ENCODE results near the gene WDR19. TPM values are rescaled to one million over a fixed set of nuclear protein-coding genes. Genes with fewer than 3 reads are reported as not detected.

WDR19 gene
- total RNA-seq, 4 donors from 2014 or later, result 6.1 to 16.2 (median 9.6) TPM

DNA sequence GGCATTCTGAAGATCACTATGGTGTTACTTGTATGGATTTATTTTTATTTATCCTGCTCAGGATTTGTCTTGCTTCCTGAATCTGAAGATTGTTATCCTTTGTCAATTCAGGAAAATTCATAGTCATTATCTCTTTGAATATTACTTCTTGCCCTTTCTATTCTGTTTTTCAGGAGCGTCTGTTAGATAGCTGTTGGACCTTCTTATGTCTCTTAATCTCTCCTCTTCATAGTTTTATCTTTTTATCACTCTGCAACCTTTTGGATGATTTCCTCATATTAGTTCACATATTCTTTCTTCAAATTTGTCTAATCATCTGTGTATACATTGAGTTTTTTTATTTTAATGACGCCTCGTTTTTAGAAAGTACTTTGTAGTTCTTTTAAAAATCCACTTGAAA, 19.6 kb downstream of the WDR19 start:
- in situ Hi-C loops (cut with MboI; ENCODE audit: low sequenced_read_pairs in 4 of 4) (no loop called here), intact Hi-C loops (cut with DNase I; ENCODE audit: low total_unique reads) (no loop called here)
- TF ChIP-seq, protein P1, sequence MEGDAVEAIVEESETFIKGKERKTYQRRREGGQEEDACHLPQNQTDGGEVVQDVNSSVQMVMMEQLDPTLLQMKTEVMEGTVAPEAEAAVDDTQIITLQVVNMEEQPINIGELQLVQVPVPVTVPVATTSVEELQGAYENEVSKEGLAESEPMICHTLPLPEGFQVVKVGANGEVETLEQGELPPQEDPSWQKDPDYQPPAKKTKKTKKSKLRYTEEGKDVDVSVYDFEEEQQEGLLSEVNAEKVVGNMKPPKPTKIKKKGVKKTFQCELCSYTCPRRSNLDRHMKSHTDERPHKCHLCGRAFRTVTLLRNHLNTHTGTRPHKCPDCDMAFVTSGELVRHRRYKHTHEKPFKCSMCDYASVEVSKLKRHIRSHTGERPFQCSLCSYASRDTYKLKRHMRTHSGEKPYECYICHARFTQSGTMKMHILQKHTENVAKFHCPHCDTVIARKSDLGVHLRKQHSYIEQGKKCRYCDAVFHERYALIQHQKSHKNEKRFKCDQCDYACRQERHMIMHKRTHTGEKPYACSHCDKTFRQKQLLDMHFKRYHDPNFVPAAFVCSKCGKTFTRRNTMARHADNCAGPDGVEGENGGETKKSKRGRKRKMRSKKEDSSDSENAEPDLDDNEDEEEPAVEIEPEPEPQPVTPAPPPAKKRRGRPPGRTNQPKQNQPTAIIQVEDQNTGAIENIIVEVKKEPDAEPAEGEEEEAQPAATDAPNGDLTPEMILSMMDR (IDR thresholded peaks at IDR 0.05 in 4 of 5, conservative IDR thresholded peaks at IDR 0.05 in 1 of 5), result no peak
- ATAC-seq (no peak), DNase-seq (no peak)
- no peak overlapping the region for H3K4me3 ChIP-seq
- no peaks in the 10 kb centered on the region for H3K27me3 ChIP-seq
- no peak overlapping the region for H3K27ac ChIP-seq
- H3K36me3 ChIP-seq, result peaks cover 6 to 22% of the 10 kb centered on the region in 2 donors
- H3K9me3 ChIP-seq, result no peaks in the 10 kb centered on the region
- H3K4me1 ChIP-seq, result no peaks in the 10 kb centered on the region

DNA sequence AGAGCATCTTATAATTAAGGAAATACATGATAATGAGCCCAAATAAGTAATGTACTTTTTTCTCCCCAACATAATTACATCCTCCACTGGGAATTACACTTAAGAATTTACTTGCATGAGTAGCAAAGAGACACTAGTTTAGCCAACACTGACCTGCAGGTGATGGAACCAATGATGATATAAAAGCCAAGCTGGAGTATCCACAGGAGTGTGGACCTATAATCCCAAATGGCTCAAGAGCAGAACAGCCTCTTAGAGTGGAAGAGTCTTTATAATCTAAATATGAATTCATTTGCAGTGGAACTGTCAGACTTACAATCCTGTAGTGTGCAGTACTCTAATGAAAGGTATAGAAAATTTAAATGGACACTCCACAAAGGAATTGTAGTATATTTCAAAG, 22.2 kb downstream of the WDR19 start:
- Histone ChIP-seq H3K9me3 (no peaks in the 10 kb centered on the region), H3K36me3 (peaks cover 6 to 32% of the 10 kb centered on the region in 2 donors), H3K4me3 (no peak overlapping the region), H3K27me3 (no peaks in the 10 kb centered on the region), H3K27ac (no peak overlapping the region), H3K4me1 (no peaks in the 10 kb centered on the region)
- in situ Hi-C loops (cut with MboI; ENCODE audit: low sequenced_read_pairs in 4 of 4), result no loop called here
- ATAC-seq (no peak), DNase-seq (no peak)
- intact Hi-C loops (cut with DNase I; ENCODE audit: low total_unique reads), result no loop called here
- TF ChIP-seq, protein P1 (IDR thresholded peaks at IDR 0.05 in 4 of 5, conservative IDR thresholded peaks at IDR 0.05 in 1 of 5), result no peak
- no peak for TF ChIP-seq POLR2A (IDR thresholded peaks at IDR 0.05)

DNA sequence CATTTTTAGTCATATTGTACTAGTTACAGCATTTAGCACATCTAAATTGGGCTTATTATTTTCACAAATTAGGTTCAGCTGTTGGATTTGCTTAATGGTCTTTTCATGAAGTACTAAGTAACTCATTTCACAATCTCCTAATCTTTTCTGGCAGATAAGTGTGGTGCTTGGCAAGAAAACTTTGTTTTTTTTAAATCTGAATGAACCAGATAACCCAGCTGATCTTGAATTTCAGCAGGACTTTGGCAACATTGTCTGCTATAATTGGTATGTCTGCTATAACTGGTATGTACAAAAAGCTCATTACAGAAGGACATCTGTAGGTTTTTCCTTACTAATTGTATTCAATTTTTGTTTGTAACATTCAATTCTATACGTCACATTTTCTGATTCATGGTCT, 22.7 kb downstream of the WDR19 start:
- TF ChIP-seq, protein P1 (IDR thresholded peaks at IDR 0.05 in 4 of 5, conservative IDR thresholded peaks at IDR 0.05 in 1 of 5), result no peak
- no peak for TF ChIP-seq POLR2A (IDR thresholded peaks at IDR 0.05)
- Histone ChIP-seq H3K27ac (no peak overlapping the region), H3K4me1 (no peaks in the 10 kb centered on the region), H3K4me3 (no peak overlapping the region), H3K9me3 (no peaks in the 10 kb centered on the region), H3K27me3 (no peaks in the 10 kb centered on the region), H3K36me3 (peaks cover 6 to 33% of the 10 kb centered on the region in 2 donors)
- intact Hi-C loops (cut with DNase I; ENCODE audit: low total_unique reads) (no loop called here), in situ Hi-C loops (cut with MboI; ENCODE audit: low sequenced_read_pairs in 4 of 4) (no loop called here)
- no peak for DNase-seq
- ATAC-seq, result no peak

DNA sequence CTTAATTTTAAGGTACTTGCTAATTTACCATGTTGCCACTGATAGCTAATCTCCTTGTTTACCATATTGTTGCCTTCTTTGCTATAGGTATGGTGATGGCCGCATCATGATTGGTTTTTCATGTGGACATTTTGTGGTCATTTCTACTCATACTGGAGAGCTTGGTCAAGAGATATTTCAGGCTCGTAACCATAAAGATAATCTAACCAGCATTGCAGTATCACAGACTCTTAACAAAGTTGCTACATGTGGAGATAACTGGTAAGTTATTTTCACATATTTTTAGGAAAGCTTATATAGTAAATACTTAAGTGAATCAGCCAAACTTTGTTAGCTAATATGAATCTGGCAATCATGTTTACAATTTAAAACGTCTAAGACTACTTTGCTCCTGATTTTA, 23.1 kb downstream of the WDR19 start:
- in situ Hi-C loops (cut with MboI; ENCODE audit: low sequenced_read_pairs in 4 of 4) (no loop called here), intact Hi-C loops (cut with DNase I; ENCODE audit: low total_unique reads) (no loop called here)
- H3K27ac ChIP-seq, result no peak overlapping the region
- H3K27me3 ChIP-seq, result no peaks in the 10 kb centered on the region
- no peaks in the 10 kb centered on the region for H3K9me3 ChIP-seq
- H3K4me1 ChIP-seq, result no peaks in the 10 kb centered on the region
- no peak for TF ChIP-seq POLR2A (IDR thresholded peaks at IDR 0.05)
- TF ChIP-seq, protein P1 (IDR thresholded peaks at IDR 0.05 in 4 of 5, conservative IDR thresholded peaks at IDR 0.05 in 1 of 5), result no peak
- peaks cover 6 to 38% of the 10 kb centered on the region in 2 donors for H3K36me3 ChIP-seq
- ATAC-seq (no peak), DNase-seq (no peak)
- no peak overlapping the region for H3K4me3 ChIP-seq

DNA sequence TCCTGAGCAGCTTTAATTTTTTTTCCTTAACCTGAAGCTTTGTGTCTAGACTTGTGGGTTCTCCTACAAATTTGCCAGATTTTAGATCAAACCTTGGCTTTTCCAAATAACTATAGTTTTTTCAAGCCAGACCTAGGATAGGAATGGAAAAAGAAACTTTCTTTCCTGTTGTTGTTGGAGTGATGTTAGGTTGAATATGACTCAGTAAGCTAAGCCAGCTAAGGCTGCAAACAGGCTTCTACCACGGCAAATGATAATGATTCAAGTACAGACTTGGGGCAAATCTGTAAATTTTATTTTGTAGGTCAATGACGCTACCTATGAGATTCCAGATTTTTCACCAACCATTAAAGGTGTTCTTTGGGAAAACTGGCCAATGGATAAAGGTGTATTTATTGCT, 45.6 kb downstream of the WDR19 start:
- H3K27ac ChIP-seq, result no peak overlapping the region
- in situ Hi-C loops (cut with MboI; ENCODE audit: low sequenced_read_pairs in 4 of 4), result no loop called here
- DNase-seq (no peak), ATAC-seq (no peak)
- H3K36me3 ChIP-seq, result peaks cover 0 to 4% of the 10 kb centered on the region in 2 donors
- no peaks in the 10 kb centered on the region for H3K9me3 ChIP-seq
- no peaks in the 10 kb centered on the region for H3K4me1 ChIP-seq
- no peaks in the 10 kb centered on the region for H3K27me3 ChIP-seq
- H3K4me3 ChIP-seq, result no peak overlapping the region
- TF ChIP-seq POLR2A (IDR thresholded peaks at IDR 0.05), result no peak
- TF ChIP-seq, protein P1 (IDR thresholded peaks at IDR 0.05 in 4 of 5, conservative IDR thresholded peaks at IDR 0.05 in 1 of 5), result no peak
- intact Hi-C loops (cut with DNase I; ENCODE audit: low total_unique reads), result no loop called here

Measured in gastrocnemius medialis (tissue), 4 donors.